ENCODE data around the gene OSBPL6. TPM values are rescaled to one million over a fixed set of nuclear protein-coding genes. Genes with fewer than 3 reads are reported as not detected.

The OSBPL6 gene
- total and polyA plus RNA-seq, 2 experiments from 2014 or later: 0.60 to 1.8 TPM

- no peak overlapping the region for H3K4me3 ChIP-seq
- H3K36me3 ChIP-seq: no peaks in the 10 kb centered on the region
- H3K27ac ChIP-seq: no peak overlapping the region
- TF ChIP-seq, protein P1, sequence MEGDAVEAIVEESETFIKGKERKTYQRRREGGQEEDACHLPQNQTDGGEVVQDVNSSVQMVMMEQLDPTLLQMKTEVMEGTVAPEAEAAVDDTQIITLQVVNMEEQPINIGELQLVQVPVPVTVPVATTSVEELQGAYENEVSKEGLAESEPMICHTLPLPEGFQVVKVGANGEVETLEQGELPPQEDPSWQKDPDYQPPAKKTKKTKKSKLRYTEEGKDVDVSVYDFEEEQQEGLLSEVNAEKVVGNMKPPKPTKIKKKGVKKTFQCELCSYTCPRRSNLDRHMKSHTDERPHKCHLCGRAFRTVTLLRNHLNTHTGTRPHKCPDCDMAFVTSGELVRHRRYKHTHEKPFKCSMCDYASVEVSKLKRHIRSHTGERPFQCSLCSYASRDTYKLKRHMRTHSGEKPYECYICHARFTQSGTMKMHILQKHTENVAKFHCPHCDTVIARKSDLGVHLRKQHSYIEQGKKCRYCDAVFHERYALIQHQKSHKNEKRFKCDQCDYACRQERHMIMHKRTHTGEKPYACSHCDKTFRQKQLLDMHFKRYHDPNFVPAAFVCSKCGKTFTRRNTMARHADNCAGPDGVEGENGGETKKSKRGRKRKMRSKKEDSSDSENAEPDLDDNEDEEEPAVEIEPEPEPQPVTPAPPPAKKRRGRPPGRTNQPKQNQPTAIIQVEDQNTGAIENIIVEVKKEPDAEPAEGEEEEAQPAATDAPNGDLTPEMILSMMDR (IDR thresholded peaks at IDR 0.05; ENCODE audit: low read depth, low read length): no peak
- H3K27me3 ChIP-seq: no peaks in the 10 kb centered on the region
- H3K4me1 ChIP-seq (ENCODE audit: low read depth): no peaks in the 10 kb centered on the region
- no peak for DNase-seq (ENCODE audit: low read depth in 1 of 2, low spot score in 1 of 2)
- no peaks in the 10 kb centered on the region for H3K9me3 ChIP-seq (ENCODE audit: low read depth)
Measured at GRCh38 chr2:178230396-178230795, 36.1 kb downstream of the OSBPL6 start.

DNA sequence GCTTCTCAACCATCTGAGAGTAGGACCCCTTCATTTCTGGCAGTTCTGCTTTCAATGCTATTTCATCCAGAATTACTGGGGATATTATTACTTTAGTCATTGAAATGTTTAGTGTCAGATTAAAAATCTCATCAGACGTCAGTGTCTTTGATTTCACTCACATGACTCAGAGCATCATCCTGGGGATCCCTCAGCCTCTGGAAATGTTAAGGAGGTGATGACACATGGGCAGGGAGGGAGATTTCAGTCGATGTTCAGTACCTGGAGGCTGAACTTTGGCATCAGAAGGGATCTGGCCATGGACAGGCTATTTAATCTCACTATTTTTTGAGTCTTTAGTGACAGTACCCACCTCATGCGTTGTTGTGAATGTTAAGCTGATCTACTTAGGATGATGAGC, 39.1 kb downstream of the OSBPL6 start:
- no peak for DNase-seq (ENCODE audit: low read depth in 1 of 2, low spot score in 1 of 2)
- TF ChIP-seq, protein P1 (IDR thresholded peaks at IDR 0.05; ENCODE audit: low read depth, low read length): no peak
- Histone ChIP-seq H3K4me1 (ENCODE audit: low read depth) (no peaks in the 10 kb centered on the region), H3K27me3 (no peaks in the 10 kb centered on the region), H3K9me3 (ENCODE audit: low read depth) (no peaks in the 10 kb centered on the region), H3K4me3 (no peak overlapping the region), H3K27ac (no peak overlapping the region), H3K36me3 (no peaks in the 10 kb centered on the region)

- TF ChIP-seq, protein P1 (IDR thresholded peaks at IDR 0.05; ENCODE audit: low read depth, low read length): no peak
- H3K4me3 ChIP-seq: no peak overlapping the region
- H3K27me3 ChIP-seq: no peaks in the 10 kb centered on the region
- no peaks in the 10 kb centered on the region for H3K36me3 ChIP-seq
- H3K4me1 ChIP-seq (ENCODE audit: low read depth): no peaks in the 10 kb centered on the region
- H3K27ac ChIP-seq: no peak overlapping the region
- H3K9me3 ChIP-seq (ENCODE audit: low read depth): no peaks in the 10 kb centered on the region
- DNase-seq (ENCODE audit: low read depth in 1 of 2, low spot score in 1 of 2): no peak
Measured at GRCh38 chr2:178234648-178235047, 40.3 kb downstream of the OSBPL6 start.

DNA sequence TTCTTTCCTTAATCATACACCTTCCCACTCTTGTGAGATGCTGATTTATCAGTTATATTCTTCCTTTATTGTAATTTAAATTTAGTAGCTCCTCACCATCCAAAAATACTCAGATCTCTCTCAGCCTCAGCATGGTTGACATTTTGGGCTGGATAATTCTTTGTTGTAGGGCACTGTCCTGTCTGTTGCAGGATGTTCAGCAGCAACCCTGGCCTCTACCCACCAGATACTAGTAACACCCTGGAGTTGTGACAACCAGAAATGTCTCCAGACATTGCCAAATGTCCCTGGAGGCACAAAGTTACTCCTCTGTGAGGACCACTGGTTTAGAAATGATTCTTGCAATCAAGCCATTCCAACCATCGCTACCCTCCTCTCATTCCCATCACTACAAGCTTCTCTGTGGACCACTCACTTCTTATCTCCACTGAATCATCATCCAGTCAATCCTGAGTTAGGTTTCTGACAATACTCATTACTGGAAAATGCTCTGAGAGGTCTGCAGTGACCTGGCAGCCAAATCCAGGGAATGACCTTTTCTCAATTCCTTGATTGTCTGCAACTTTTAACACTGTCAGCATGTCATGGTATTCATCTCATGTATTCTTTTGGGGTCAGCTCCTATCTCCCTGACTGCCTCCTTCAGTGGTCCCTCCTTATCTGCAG, 43.3 kb downstream of the OSBPL6 start:
- Histone ChIP-seq H3K36me3 (no peaks in the 10 kb centered on the region), H3K27ac (no peak overlapping the region), H3K27me3 (no peaks in the 10 kb centered on the region), H3K9me3 (ENCODE audit: low read depth) (no peaks in the 10 kb centered on the region), H3K4me1 (ENCODE audit: low read depth) (no peaks in the 10 kb centered on the region), H3K4me3 (no peak overlapping the region)
- no peak for DNase-seq (ENCODE audit: low read depth in 1 of 2, low spot score in 1 of 2)
- TF ChIP-seq, protein P1 (IDR thresholded peaks at IDR 0.05; ENCODE audit: low read depth, low read length): no peak

GRCh38 chr2:178238154-178238521, 43.8 kb downstream of the OSBPL6 start:
- Histone ChIP-seq H3K4me1 (ENCODE audit: low read depth) (no peaks in the 10 kb centered on the region), H3K9me3 (ENCODE audit: low read depth) (no peaks in the 10 kb centered on the region), H3K27ac (no peak overlapping the region), H3K36me3 (no peaks in the 10 kb centered on the region), H3K27me3 (no peaks in the 10 kb centered on the region), H3K4me3 (no peak overlapping the region)
- TF ChIP-seq, protein P1 (IDR thresholded peaks at IDR 0.05; ENCODE audit: low read depth, low read length): no peak
- DNase-seq (ENCODE audit: low read depth in 1 of 2, low spot score in 1 of 2): peak in 1 of 2 donors; percentile 38

All from cardiac muscle cell (in vitro differentiated cells and primary cell).